Hepatocyte (in vitro differentiated cells): Measurements from ENCODE around the gene SPINDOC.

ENCODE experiments used
- EZH2 ChIP-seq: fragments of 200-600 bp; sonication (generic); IDR thresholded peaks from 2 replicates; pipeline ENCODE4 v1.6.1; 2016; ENCODE audit warnings: antibody characterized with exemption, mild to moderate bottlenecking, borderline replicate concordance
- EZH2phosphoT487 ChIP-seq: fragments of 200-600 bp; sonication (generic); IDR thresholded peaks from one replicate; pipeline ENCODE4 v1.6.1; 2018; ENCODE audit warnings: antibody characterized with exemption, mild to moderate bottlenecking, low read depth, moderate library complexity; ENCODE audit not compliant: unreplicated experiment, severe bottlenecking
- TF ChIP-seq, protein P1 (sequence below): fragments of 200-600 bp; sonication (generic); IDR thresholded peaks from 2 replicates; pipeline ENCODE4 v1.5.1; 2016; ENCODE audit warnings: antibody characterized with exemption, mild to moderate bottlenecking; ENCODE audit not compliant: poor library complexity

DNA sequence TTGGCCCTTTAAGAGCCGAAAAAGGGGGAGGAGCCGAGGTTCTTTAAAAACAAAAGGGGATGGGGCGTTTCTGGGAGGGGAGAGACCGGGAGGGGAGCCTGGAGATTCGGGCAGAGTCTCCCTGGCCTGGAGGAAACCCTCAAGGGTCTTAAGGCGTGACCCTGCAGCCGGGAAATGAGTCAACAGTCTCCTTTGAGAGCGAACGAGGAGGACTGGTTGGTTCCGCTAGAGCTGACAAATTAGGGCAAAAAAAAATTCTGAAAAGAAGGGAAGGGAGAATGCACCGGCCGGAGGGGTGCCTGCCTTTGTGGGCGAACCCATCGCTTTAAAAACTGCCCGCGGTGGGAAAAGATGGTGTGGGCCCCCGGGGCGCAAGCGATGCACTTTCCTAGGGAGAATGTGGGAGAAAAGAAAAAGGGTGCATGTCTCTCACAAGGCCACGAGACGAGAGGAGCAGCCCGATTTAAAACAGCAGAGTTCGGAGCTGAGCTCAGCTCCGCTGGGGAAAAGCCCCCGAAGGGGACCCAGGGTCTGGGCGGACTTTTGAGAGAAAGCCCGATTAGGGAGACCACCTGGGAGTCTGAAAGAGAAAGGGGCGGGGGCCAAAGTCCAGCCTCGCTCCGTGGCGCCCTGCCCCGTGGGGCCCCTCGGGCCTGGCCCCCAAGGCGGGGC is 45.6 kb upstream of the SPINDOC start:
- TF ChIP-seq, protein P1, sequence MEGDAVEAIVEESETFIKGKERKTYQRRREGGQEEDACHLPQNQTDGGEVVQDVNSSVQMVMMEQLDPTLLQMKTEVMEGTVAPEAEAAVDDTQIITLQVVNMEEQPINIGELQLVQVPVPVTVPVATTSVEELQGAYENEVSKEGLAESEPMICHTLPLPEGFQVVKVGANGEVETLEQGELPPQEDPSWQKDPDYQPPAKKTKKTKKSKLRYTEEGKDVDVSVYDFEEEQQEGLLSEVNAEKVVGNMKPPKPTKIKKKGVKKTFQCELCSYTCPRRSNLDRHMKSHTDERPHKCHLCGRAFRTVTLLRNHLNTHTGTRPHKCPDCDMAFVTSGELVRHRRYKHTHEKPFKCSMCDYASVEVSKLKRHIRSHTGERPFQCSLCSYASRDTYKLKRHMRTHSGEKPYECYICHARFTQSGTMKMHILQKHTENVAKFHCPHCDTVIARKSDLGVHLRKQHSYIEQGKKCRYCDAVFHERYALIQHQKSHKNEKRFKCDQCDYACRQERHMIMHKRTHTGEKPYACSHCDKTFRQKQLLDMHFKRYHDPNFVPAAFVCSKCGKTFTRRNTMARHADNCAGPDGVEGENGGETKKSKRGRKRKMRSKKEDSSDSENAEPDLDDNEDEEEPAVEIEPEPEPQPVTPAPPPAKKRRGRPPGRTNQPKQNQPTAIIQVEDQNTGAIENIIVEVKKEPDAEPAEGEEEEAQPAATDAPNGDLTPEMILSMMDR: no peak
- no peak for TF ChIP-seq EZH2
- TF ChIP-seq EZH2phosphoT487: no peak
